Mesodermal cell (in vitro differentiated cells): ENCODE results near the gene ARHGAP26.

ENCODE experiments used
- H3K27ac ChIP-seq: 2 replicates; pipeline ENCODE4 v1.7.0; 2013; ENCODE audit warnings: mild to moderate bottlenecking, low read depth, low read length, moderate library complexity; ENCODE audit not compliant: severe bottlenecking
- H3K36me3 ChIP-seq: 2 replicates; pipeline ENCODE4 v1.7.1; 2013; ENCODE audit warnings: mild to moderate bottlenecking, low read length, moderate library complexity; ENCODE audit not compliant: control insufficient read depth, insufficient read depth
- H3K4me1 ChIP-seq: one replicate; pipeline ENCODE4 v1.7.1; 2013; ENCODE audit warnings: mild to moderate bottlenecking, low read length; ENCODE audit not compliant: insufficient read depth, control insufficient read depth, poor library complexity, severe bottlenecking
- H3K4me3 ChIP-seq: 2 replicates; pipeline ENCODE4 v1.7.0; 2013; ENCODE audit warnings: low read length, control low read depth, mild to moderate bottlenecking; ENCODE audit not compliant: insufficient read depth, poor library complexity, severe bottlenecking; ENCODE audit errors: extremely low read depth
- H3K9me3 ChIP-seq: 2 replicates; pipeline ENCODE4 v1.7.1; 2013; ENCODE audit warnings: mild to moderate bottlenecking, low read length, moderate library complexity; ENCODE audit not compliant: control insufficient read depth
- WGBS, 2 experiments: methylation state at CpG; one replicate each; pipeline ENCODE4 v1.1.5; 2013; ENCODE audit warnings: missing lambda C conversion rate in 2 of 2; ENCODE audit not compliant: insufficient coverage in 2 of 2; 5-methylcytosine and 5-hydroxymethylcytosine counted together

ARHGAP26 gene

DNA sequence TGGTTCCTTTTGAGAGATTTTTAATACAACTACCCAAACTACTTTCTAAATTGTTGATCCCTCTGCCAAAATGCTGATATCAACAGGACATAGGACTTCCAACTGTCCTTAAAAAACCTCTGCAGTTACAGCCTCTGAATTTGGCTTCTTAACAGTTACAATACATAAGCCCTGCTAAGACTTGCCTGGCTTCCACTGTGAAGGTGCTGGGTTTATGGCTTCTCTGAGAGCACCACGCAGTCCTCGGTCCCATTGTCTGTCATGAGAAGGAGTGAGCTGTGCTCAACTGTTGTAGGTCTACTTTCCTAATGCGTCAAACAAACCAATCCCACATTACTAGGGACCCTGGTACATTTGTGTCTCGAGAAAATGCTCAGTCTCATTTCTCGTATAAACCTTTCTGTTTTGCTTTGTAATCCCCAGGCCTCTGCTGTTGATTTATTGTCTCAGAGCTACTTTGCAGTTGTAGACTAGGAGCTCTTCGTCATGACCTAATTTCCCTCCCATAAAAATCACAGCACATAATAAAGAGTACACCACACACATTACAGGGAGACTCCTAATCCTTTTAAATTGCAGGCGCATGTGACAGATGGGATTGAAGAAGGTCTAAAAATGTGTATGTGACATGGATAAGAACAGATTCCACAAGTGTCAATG is 358.4 kb downstream of the ARHGAP26 start:
- Histone ChIP-seq H3K36me3 (no peaks in the 10 kb centered on the region), H3K4me3 (no peak overlapping the region), H3K4me1 (peaks cover 10% of the 10 kb centered on the region), H3K27ac (peak overlapping the region; percentile 10), H3K9me3 (no peaks in the 10 kb centered on the region)
- WGBS, 2 experiments: 90 to 94% methylated on average over 4 of the region's 7 CpGs

- Histone ChIP-seq H3K9me3 (no peaks in the 10 kb centered on the region), H3K27ac (no peak overlapping the region), H3K4me1 (peaks cover 10% of the 10 kb centered on the region), H3K36me3 (no peaks in the 10 kb centered on the region), H3K4me3 (no peak overlapping the region)
- 85 to 90% methylated on average over 3 of the region's 3 CpGs for WGBS, 2 experiments
Observed at GRCh38 chr5:143129203-143129602, 359.0 kb downstream of the ARHGAP26 start.

GRCh38 chr5:143129910-143130612 is 359.9 kb downstream of the ARHGAP26 start:
- WGBS, 2 experiments: 86 to 100% methylated on average over 2 to 4 of the region's 5 CpGs
- peaks cover 5% of the 10 kb centered on the region for H3K4me1 ChIP-seq
- no peaks in the 10 kb centered on the region for H3K36me3 ChIP-seq
- no peak overlapping the region for H3K4me3 ChIP-seq
- no peak overlapping the region for H3K27ac ChIP-seq
- no peaks in the 10 kb centered on the region for H3K9me3 ChIP-seq

GRCh38 chr5:143130613-143131305 is 360.6 kb downstream of the ARHGAP26 start:
- 85 to 100% methylated on average over 2 to 3 of the region's 5 CpGs for WGBS, 2 experiments
- H3K27ac ChIP-seq: no peak overlapping the region
- H3K4me1 ChIP-seq: peaks cover 5% of the 10 kb centered on the region
- H3K36me3 ChIP-seq: no peaks in the 10 kb centered on the region
- no peaks in the 10 kb centered on the region for H3K9me3 ChIP-seq
- no peak overlapping the region for H3K4me3 ChIP-seq

- H3K9me3 ChIP-seq: no peaks in the 10 kb centered on the region
- H3K4me1 ChIP-seq: no peaks in the 10 kb centered on the region
- H3K27ac ChIP-seq: no peak overlapping the region
- H3K4me3 ChIP-seq: no peak overlapping the region
- 89 to 98% methylated on average over 4 to 5 of the region's 6 CpGs for WGBS, 2 experiments
- no peaks in the 10 kb centered on the region for H3K36me3 ChIP-seq
Observed at GRCh38 chr5:143131972-143132371, 361.8 kb downstream of the ARHGAP26 start.

- Histone ChIP-seq H3K27ac (no peak overlapping the region), H3K4me3 (no peak overlapping the region), H3K4me1 (no peaks in the 10 kb centered on the region), H3K9me3 (no peaks in the 10 kb centered on the region), H3K36me3 (no peaks in the 10 kb centered on the region)
- WGBS, 2 experiments: no CpG with 5 or more reads among the region's 1 CpG
Observed at GRCh38 chr5:143132739-143133138, 362.6 kb downstream of the ARHGAP26 start.

DNA sequence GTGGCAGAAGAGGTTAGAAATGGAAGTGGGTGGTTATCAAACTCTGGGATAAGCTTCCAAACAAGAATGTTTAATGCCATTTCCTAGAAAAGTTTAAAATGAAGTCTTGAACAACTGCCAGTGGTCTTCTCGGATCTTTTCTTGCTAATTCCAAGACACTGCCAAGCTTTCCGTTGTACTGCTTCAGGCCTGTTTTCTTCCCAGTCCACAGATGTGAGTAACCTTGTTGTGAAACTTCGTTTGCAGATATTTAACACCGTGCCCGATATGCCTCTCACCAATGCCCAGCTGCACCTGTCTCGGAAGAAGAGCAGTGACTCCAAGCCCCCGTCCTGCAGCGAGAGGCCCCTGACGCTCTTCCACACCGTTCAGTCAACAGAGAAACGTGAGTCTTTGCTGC is 363.5 kb downstream of the ARHGAP26 start:
- Histone ChIP-seq H3K4me1 (peaks cover under 1% of the 10 kb centered on the region), H3K36me3 (no peaks in the 10 kb centered on the region), H3K27ac (no peak overlapping the region), H3K4me3 (no peak overlapping the region), H3K9me3 (no peaks in the 10 kb centered on the region)
- WGBS, 2 experiments: 94 to 95% methylated on average over 10 to 11 of the region's 11 CpGs

DNA sequence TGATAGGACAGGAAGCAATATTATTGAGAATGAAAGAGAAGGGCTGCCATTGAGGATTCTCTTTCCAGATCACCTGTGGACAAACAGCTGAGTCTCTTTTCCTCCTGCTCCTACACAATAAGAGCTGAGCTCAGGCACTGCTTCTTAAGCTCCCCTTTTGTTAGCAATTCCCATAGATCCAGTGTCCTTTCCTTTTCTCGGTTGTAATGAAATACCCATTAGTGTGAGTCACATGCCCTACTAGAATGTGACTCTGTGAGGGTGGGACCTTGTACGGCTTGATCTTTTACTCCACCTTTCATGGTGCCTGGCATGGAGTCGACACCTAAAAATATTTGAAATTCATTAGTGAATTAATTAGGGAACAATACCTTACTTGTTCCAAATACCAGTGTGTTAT is 364.1 kb downstream of the ARHGAP26 start:
- H3K36me3 ChIP-seq: no peaks in the 10 kb centered on the region
- H3K4me3 ChIP-seq: no peak overlapping the region
- no peaks in the 10 kb centered on the region for H3K9me3 ChIP-seq
- H3K4me1 ChIP-seq: peaks cover 6% of the 10 kb centered on the region
- no CpG with 5 or more reads among the region's 3 CpGs for WGBS, 2 experiments
- H3K27ac ChIP-seq: no peak overlapping the region

DNA sequence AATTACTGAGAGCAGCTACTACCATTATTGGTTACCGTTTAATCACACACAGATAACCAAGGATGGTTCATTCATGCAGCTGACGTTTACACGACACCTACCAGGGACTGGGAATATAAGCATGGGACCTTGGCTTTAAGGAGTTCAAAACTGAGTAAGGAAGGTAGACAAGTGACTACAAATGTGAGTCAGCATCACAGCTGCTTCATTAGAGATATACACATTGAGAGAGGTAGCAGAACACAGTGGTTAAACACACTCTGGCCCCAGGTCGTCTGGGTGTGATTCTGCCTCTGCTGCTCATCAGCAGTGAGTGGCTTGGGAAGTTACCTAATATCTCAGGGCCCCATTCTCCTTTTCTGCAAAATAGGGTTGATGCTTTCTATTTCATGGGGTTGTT is 364.7 kb downstream of the ARHGAP26 start:
- no peaks in the 10 kb centered on the region for H3K9me3 ChIP-seq
- no peak overlapping the region for H3K27ac ChIP-seq
- 75 to 94% methylated on average over 2 to 3 of the region's 4 CpGs for WGBS, 2 experiments
- no peak overlapping the region for H3K4me3 ChIP-seq
- H3K36me3 ChIP-seq: no peaks in the 10 kb centered on the region
- peaks cover 7% of the 10 kb centered on the region for H3K4me1 ChIP-seq

GRCh38 chr5:143135832-143136551 is 365.8 kb downstream of the ARHGAP26 start:
- no peak overlapping the region for H3K27ac ChIP-seq
- peaks cover 7% of the 10 kb centered on the region for H3K4me1 ChIP-seq
- WGBS, 2 experiments: 90% methylated on average over 3 to 5 of the region's 5 CpGs
- no peaks in the 10 kb centered on the region for H3K36me3 ChIP-seq
- no peaks in the 10 kb centered on the region for H3K9me3 ChIP-seq
- no peak overlapping the region for H3K4me3 ChIP-seq
